ENCODE data around the gene ARHGEF25.

Gene ARHGEF25

GRCh38 chr12:57622293-57623245 is 11.3 kb downstream of the ARHGEF25 start:
- TF ChIP-seq CTCF (IDR thresholded peaks at IDR 0.05; ENCODE audit: insufficient read depth, low read depth, low read length, missing control alignments), result no peak
- no peak overlapping the region for H3K4me3 ChIP-seq (ENCODE audit: low read length)
- no peak for DNase-seq (ENCODE audit: low read depth)

DNA sequence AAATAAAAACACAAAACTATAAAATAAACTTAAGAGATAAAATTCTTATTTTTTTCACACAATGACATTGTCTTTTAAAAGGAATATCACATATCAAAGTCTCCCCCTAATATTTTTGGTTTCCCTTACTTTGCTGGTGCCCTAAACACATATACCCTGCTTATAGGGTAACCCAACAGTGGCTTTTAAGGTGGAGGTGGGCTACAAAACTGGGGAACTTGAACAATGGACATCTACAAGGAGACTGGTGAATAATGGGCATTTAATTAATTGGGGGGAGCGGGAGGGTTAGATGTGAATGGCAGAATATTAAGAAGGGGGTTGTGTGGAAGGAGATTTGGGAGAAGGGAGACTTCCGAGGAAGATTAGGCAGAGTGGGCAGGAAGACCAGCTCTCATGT is 12.2 kb downstream of the ARHGEF25 start:
- no peak overlapping the region for H3K4me3 ChIP-seq (ENCODE audit: low read length)
- no peak for DNase-seq (ENCODE audit: low read depth)
- no peak for TF ChIP-seq CTCF (IDR thresholded peaks at IDR 0.05; ENCODE audit: insufficient read depth, low read depth, low read length, missing control alignments)

- no peak for TF ChIP-seq CTCF (IDR thresholded peaks at IDR 0.05; ENCODE audit: insufficient read depth, low read depth, low read length, missing control alignments)
- no peak overlapping the region for H3K4me3 ChIP-seq (ENCODE audit: low read length)
- no peak for DNase-seq (ENCODE audit: low read depth)
Measured at GRCh38 chr12:57623811-57624390, 12.7 kb downstream of the ARHGEF25 start.

DNA sequence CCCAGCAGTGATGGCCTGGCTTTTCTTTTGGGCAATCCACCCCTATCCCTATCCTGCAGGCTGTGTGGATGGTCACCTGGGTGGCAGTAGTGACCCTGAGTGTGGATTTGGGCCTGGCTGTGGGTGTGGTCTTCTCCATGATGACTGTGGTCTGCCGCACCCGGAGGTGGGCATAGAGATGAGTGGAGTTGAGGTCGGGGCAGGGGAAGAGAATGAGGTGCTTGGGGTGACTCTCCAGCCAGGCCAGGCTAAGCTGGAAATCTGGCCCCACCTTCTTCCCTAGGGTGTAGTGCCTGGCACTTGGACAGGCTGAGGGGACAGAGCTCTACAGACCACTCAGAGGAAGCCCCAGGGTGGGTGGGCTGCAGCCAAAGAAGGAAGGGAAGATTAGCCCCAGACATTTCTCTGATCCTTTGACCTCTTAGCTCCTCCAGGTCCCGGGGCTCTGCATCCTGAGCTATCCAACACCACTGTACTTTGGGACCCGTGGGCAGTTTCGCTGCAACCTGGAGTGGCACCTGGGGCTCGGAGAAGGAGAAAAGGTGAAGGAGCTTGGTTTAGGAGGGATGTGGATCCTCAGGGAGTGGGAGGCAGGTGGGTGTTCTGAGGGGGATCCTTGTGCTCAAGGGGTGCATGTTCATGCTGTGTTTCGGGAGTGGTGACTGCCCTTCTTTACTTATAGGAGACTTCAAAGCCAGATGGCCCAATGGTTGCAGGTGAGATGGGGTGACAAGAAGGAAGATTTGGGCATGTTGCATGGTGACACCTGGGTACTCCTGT is 13.4 kb downstream of the ARHGEF25 start:
- TF ChIP-seq CTCF (IDR thresholded peaks at IDR 0.05; ENCODE audit: insufficient read depth, low read depth, low read length, missing control alignments), result no peak
- DNase-seq (ENCODE audit: low read depth), result no peak
- H3K4me3 ChIP-seq (ENCODE audit: low read length), result no peak overlapping the region

DNA sequence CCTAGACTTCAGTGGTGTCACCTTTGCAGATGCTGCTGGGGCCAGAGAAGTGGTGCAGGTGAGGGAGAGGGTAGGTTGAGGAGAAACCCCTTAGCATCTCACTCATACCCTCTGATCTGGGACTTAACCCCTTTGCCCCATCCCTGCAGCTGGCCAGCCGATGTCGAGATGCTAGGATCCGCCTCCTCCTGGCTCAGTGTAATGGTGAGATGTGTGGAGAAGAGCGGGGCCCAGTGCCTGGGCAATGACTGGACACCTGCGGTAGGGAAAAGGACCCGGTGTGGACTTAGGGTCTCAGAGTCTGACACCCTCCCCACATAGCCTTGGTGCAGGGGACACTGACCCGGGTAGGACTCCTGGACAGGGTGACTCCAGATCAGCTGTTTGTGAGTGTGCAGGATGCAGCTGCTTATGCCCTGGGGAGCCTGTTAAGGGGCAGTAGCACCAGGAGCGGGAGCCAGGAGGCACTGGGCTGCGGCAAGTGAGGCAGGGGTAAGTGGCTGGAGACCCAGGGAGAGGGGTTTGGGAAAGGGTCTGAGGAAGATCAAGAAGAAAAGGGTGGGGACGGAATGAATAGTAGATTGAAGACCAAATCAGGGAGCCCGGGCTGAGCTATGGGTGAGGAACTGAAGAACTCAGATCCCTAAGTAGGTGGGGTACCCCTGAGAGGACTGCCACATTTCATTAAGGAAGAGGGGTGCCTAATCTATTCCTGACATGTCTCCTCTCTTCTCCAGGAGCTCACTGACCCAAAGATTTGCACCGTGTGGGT is 14.2 kb downstream of the ARHGEF25 start:
- no peak overlapping the region for H3K4me3 ChIP-seq (ENCODE audit: low read length)
- DNase-seq (ENCODE audit: low read depth), result no peak
- no peak for TF ChIP-seq CTCF (IDR thresholded peaks at IDR 0.05; ENCODE audit: insufficient read depth, low read depth, low read length, missing control alignments)
